GM12878 (cell line): ENCODE results near the gene MYO1E. TPM values are rescaled to one million over a fixed set of nuclear protein-coding genes. Genes with fewer than 3 reads are reported as not detected.

Experiments
- ATAC-seq: fragments of 200-7000 bp; cut with Tn5 transposase; 3 replicates; pipeline ENCODE4 v1.9.1; 2020; ENCODE audit warnings: mild to moderate bottlenecking, moderate library complexity
- BruUV-seq: library from RNA; stranded (reverse); fragments of 400-500 nt; replicated peaks from 2 replicates; lab custom pipeline; 2021; lab: Mats Ljungman, UMichigan
- CTCF ChIA-PET: fragments of 300-600 bp; sonication (Branson Sonifier 250); formaldehyde crosslinking; extraction: SDS; loops from one replicate; lab custom pipeline; 2021; ENCODE audit warnings: inconsistent platforms; lab: Yijun Ruan, JAX
- POLR2A ChIA-PET: fragments of 350-600 bp; formaldehyde crosslinking; extraction: SDS; loops from one replicate; lab custom pipeline; 2021; ENCODE audit warnings: inconsistent platforms; lab: Charles Lee
- RAD21 ChIA-PET: fragments of 300-600 bp; sonication (Branson Sonifier 250); formaldehyde crosslinking; loops from one replicate; lab custom pipeline; 2023; ENCODE audit warnings: antibody characterized with exemption; ENCODE audit not compliant: unreplicated experiment; lab: Charles Lee
- SMC1A ChIA-PET: fragments of 300-600 bp; sonication (Branson Sonifier 250); formaldehyde crosslinking; loops from one replicate; lab custom pipeline; 2023; ENCODE audit not compliant: unreplicated experiment, uncharacterized antibody; lab: Charles Lee
- DNase-seq: peaks from one replicate; pipeline ENCODE4 v3.0.0-alpha.2; 2011; ENCODE audit warnings: low read depth, low spot score
- FAIRE-seq: peaks from 3 replicates; lab custom pipeline; 2011; peaks lifted over from hg19 to GRCh38; lab: Jason Lieb, UNC
- H2AFZ ChIP-seq: 2 replicates; pipeline ENCODE4 v1.6.0; 2011; ENCODE audit warnings: low read depth, low read length, control low read depth; ENCODE audit not compliant: control insufficient read depth
- H3K27ac ChIP-seq: 2 replicates; pipeline ENCODE4 v1.5.1; 2011; ENCODE audit warnings: control low read depth; ENCODE audit not compliant: control insufficient read depth, insufficient read depth
- H3K27me3 ChIP-seq, 2 experiments: replicated peaks in 1 of 2; 2 replicates each; pipeline versions ENCODE4 v1.6.0 to v1.6.1; 2011; ENCODE audit warnings: low read length in 1 of 2; ENCODE audit not compliant: control insufficient read depth in 2 of 2, insufficient read depth in 2 of 2
- H3K36me3 ChIP-seq, 2 experiments: 2 replicates each; pipeline ENCODE4 v1.5.1; 2011; ENCODE audit warnings: low read length in 1 of 2; ENCODE audit not compliant: control insufficient read depth in 2 of 2, insufficient read depth in 2 of 2
- H3K4me1 ChIP-seq: 2 replicates; pipeline ENCODE4 v1.6.1; 2011; ENCODE audit warnings: mild to moderate bottlenecking, low read length, moderate library complexity, mixed read lengths; ENCODE audit not compliant: control insufficient read depth, insufficient read depth
- H3K4me2 ChIP-seq: 2 replicates; pipeline ENCODE4 v1.6.0; 2011; ENCODE audit warnings: control low read depth; ENCODE audit not compliant: control insufficient read depth, insufficient read depth
- H3K4me3 ChIP-seq: fragments of 200-600 bp; sonication (generic); 2 replicates; pipeline ENCODE4 v1.5.1; 2016
- H3K79me2 ChIP-seq: 2 replicates; pipeline ENCODE4 v1.6.0; 2011; ENCODE audit warnings: low read length; ENCODE audit not compliant: control insufficient read depth, insufficient read depth
- H3K9ac ChIP-seq: 2 replicates; pipeline ENCODE4 v1.8.0; 2011; ENCODE audit warnings: low read length, control low read depth, mixed read lengths; ENCODE audit not compliant: control insufficient read depth, insufficient read depth
- H3K9me3 ChIP-seq: replicated peaks from 3 replicates; pipeline ENCODE4 v1.5.1; 2011; ENCODE audit warnings: mild to moderate bottlenecking, low read length; ENCODE audit not compliant: control insufficient read depth, insufficient read depth
- H4K20me1 ChIP-seq: 2 replicates; pipeline ENCODE4 v1.6.0; 2011; ENCODE audit not compliant: control insufficient read depth, insufficient read depth
- JUNB ChIP-seq: IDR thresholded peaks from 2 replicates; pipeline ENCODE4 v1.6.1; 2016; ENCODE audit warnings: antibody characterized with exemption, mild to moderate bottlenecking
- KLF5 ChIP-seq: fragments of 450-650 bp; IDR thresholded peaks from 2 replicates; pipeline ENCODE4 v1.6.1; 2014; ENCODE audit warnings: mild to moderate bottlenecking; ENCODE audit not compliant: partially characterized antibody
- MEF2A ChIP-seq: IDR thresholded peaks from 2 replicates; pipeline ENCODE4 v1.6.1; 2011; ENCODE audit warnings: low read depth, mild to moderate bottlenecking, low read length, moderate library complexity; ENCODE audit not compliant: insufficient read depth
- MYB ChIP-seq: fragments of 150-350 bp; IDR thresholded peaks from 2 replicates; pipeline ENCODE4 v1.6.1; 2014; ENCODE audit warnings: mild to moderate bottlenecking, low read depth, low read length, borderline replicate concordance
- NFYA ChIP-seq: IDR thresholded peaks from 2 replicates; pipeline ENCODE4 v1.6.1; 2011; ENCODE audit warnings: low read depth, mild to moderate bottlenecking, low read length, improper control_type of control experiment, borderline replicate concordance
- POLR2A ChIP-seq: IDR thresholded peaks from 2 replicates; pipeline ENCODE4 v1.6.1; 2011; ENCODE audit warnings: low read depth, mild to moderate bottlenecking, low read length
- SREBF1 ChIP-seq: IDR thresholded peaks from 2 replicates; pipeline ENCODE4 v1.6.1; 2012; ENCODE audit warnings: mild to moderate bottlenecking, low read length
- ZNF217 ChIP-seq: fragments of 450-650 bp; IDR thresholded peaks from 2 replicates; pipeline ENCODE4 v1.6.1; 2017; ENCODE audit warnings: antibody characterized with exemption, mild to moderate bottlenecking
- WGBS: methylation state at CpG from one replicate; pipeline ENCODE4 v1.1.6; 2016; ENCODE audit warnings: low lambda C conversion rate; ENCODE audit not compliant: insufficient replicate concordance, insufficient coverage; ENCODE audit errors: missing lambda C conversion rate; 5-methylcytosine and 5-hydroxymethylcytosine counted together
- in situ Hi-C: fragments of 300-500 bp; cut with MboI; formaldehyde crosslinking; loops from 9 replicates; pipeline ENCODE4 v1.14.3; 2018; ENCODE audit warnings: mixed read lengths
- intact Hi-C: fragments of 100-400 bp; cut with micrococcal nuclease; formaldehyde crosslinking; loops from one replicate; pipeline ENCODE4 v1.14.2; 2022; ENCODE audit not compliant: unreplicated experiment
- polyA plus RNA-seq, 11 experiments: library from polyadenylated mRNA; depleted of rRNA in 4 of 11; unstranded in 6 of 11; stranded (reverse) in 5 of 11; fragments of >200 nt; fragmentation: Nextera tagmentation in 4 of 11; fragmentation: Illumina TruSeq in 1 of 11; extraction: Ambion mirVana in 4 of 11; extraction: Trizol in 1 of 11; gene quantifications; 1 replicate in 1 of 11; 2 replicates in 10 of 11; pipeline versions ENCODE4 v1.2.1 to v1.2.3, GENCODE V29; 2011 to 2016; ENCODE audit warnings: inconsistent platforms in 2 of 11, missing spikeins in 2 of 11, low read depth in 1 of 11
- total RNA-seq, 4 experiments: library from RNA; depleted of rRNA in 3 of 4; stranded (reverse); fragments of >200 nt in 3 of 4; fragmentation: Illumina TruSeq in 1 of 4; extraction: Trizol in 1 of 4; gene quantifications; 2 replicates each; pipeline versions ENCODE4 v1.2.1 to v1.2.3, GENCODE V29; 2013 to 2021
- TF ChIP-seq, protein P1 (sequence below): IDR thresholded peaks from 2 replicates; pipeline ENCODE4 v1.6.1; 2012; ENCODE audit warnings: low read depth, low read length, improper control_type of control experiment

Gene MYO1E
- total and polyA plus RNA-seq, 10 of the 15 experiments (the other 5 are each of a cell fraction or from before 2014, with no cell fraction given): 10.3 to 266 (median 64.9) TPM

DNA sequence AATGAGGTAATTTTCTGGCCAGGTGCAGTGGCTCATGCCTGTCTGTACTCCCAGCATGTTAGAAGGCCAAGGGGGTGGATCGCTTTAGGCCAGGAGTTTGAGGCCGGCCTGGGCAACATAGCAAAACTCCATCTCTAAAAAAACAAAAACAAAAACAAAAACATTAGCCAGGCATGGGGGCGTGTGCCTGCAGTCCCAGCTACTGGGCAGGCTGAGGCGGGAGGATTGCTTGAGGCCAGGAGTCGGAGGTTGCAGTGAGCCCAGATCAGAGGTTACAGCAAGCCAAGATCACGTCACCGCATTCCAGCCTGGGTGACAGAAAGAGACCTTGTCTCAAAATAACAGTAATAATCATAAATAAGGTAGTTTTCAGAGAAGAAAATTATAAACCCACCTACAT lies 110.4 kb downstream of the MYO1E start (continued):
- TF ChIP-seq MEF2A (no peak), MYB (no peak), NFYA (no peak)

DNA sequence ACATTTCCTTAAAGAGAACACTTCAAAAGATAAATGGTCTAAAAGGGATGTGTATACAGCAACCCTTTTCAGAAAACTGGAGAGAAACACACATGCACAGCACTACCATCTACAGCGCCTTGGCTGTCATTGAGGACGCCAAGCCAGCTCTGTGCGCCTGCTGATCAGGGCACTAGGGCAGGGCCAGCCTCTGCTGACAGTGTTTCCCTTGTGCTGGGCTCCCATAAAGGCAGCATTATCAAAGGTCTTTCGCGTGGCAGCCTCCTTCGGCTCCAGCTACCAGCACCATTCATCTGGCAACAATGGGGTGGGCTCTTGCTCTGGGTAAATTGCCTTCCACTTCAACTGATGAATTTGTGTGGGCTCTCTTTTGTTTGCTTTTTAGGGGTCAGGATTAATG lies 112.6 kb downstream of the MYO1E start:
- Histone ChIP-seq H3K36me3 (peaks cover 0 to 36% of the 10 kb centered on the region in 2 experiments), H3K4me1 (no peaks in the 10 kb centered on the region), H3K4me3 (no peak overlapping the region), H3K9me3 (no peaks in the 10 kb centered on the region), H4K20me1 (no peaks in the 10 kb centered on the region), H3K4me2 (no peak overlapping the region), H3K27ac (no peak overlapping the region), H3K9ac (no peak overlapping the region), H3K79me2 (no peaks in the 10 kb centered on the region; the same call in 1 of the 2 replicates), H3K27me3 (no peaks in the 10 kb centered on the region), H2AFZ (no peak overlapping the region)
- CTCF ChIA-PET: interaction anchor here (0.9 kb wide), 1 partner anchor 15 kb away, joined by 3 read pairs; no protein-coding TSS in a partner anchor
- no TSS peak for BruUV-seq
- 99% methylated on average over 6 of the region's 6 CpGs for WGBS
- no peak for DNase-seq
- SMC1A ChIA-PET: interaction anchor here (0.6 to 7.7 kb wide), 6 partner anchors 9 to 150 kb away, joined by 3 to 47 read pairs (median 4); no protein-coding TSS in a partner anchor
- FAIRE-seq: no peak
- in situ Hi-C loops: no loop called here
- TF ChIP-seq POLR2A: 0 out of 2 replicates have a peak, but pooled peaks have one; percentile 23
- no peak for TF ChIP-seq ZNF217
- TF ChIP-seq, protein P1, sequence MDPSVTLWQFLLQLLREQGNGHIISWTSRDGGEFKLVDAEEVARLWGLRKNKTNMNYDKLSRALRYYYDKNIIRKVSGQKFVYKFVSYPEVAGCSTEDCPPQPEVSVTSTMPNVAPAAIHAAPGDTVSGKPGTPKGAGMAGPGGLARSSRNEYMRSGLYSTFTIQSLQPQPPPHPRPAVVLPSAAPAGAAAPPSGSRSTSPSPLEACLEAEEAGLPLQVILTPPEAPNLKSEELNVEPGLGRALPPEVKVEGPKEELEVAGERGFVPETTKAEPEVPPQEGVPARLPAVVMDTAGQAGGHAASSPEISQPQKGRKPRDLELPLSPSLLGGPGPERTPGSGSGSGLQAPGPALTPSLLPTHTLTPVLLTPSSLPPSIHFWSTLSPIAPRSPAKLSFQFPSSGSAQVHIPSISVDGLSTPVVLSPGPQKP: no peak
- TF ChIP-seq KLF5: no peak
- TF ChIP-seq JUNB: no peak
- no peak for TF ChIP-seq SREBF1
- intact Hi-C loops: no loop called here
- no peak for ATAC-seq
- RAD21 ChIA-PET: interaction anchor here (1.1 kb wide), 1 partner anchor 158 kb away, joined by 3 read pairs; no protein-coding TSS in a partner anchor
- POLR2A ChIA-PET: interaction anchor here (0.6 kb wide), 1 partner anchor 10 kb away, joined by 3 read pairs; no protein-coding TSS in a partner anchor
